Gastroesophageal sphincter (tissue), 4 donors: ENCODE measurements around the gene STH. TPM values are rescaled to one million over a fixed set of nuclear protein-coding genes. Genes with fewer than 3 reads are reported as not detected.

ENCODE experiments used
- ATAC-seq: fragments of 150-250 bp; one replicate; pipeline ENCODE4 v1.9.1; 2016; ENCODE audit warnings: mild to moderate bottlenecking, moderate library complexity
- H3K27ac ChIP-seq, 4 donors: fragments of 200-600 bp; sonication (generic) in 3 of 4; 1 replicate in 3 of 4; 2 replicates in 1 of 4; pipeline ENCODE4 v1.5.1; 2016 to 2019
- H3K27me3 ChIP-seq: fragments of 200-600 bp; sonication (generic); one replicate; pipeline ENCODE4 v1.5.1; 2019
- H3K36me3 ChIP-seq, 2 donors: fragments of 200-600 bp; sonication (generic); one replicate each; pipeline ENCODE4 v1.5.1; 2019; ENCODE audit warnings: control low read depth in 1 of 2
- H3K4me1 ChIP-seq, 3 donors: fragments of 200-600 bp; sonication (generic); 1 replicate in 2 of 3; 2 replicates in 1 of 3; pipeline ENCODE4 v1.5.1; 2016 to 2019; ENCODE audit warnings: control low read depth in 2 of 3
- H3K4me3 ChIP-seq, 2 donors: fragments of 200-600 bp; sonication (generic); one replicate each; pipeline ENCODE4 v1.5.1; 2019; ENCODE audit warnings: mild to moderate bottlenecking in 1 of 2, moderate library complexity in 1 of 2
- H3K9me3 ChIP-seq, 3 donors: fragments of 200-600 bp; sonication (generic); one replicate each; pipeline ENCODE4 v1.5.1; 2017 to 2019; ENCODE audit warnings: control low read depth in 2 of 3
- CTCF ChIP-seq, 4 experiments: fragments of 200-600 bp in 2 of 4; fragments of 450-650 bp in 2 of 4; sonication (generic) in 1 of 4; IDR thresholded peaks; one replicate each; pipeline ENCODE4 v1.5.1; 2017 to 2019; ENCODE audit warnings: antibody characterized with exemption in 4 of 4, mild to moderate bottlenecking in 2 of 4, moderate library complexity in 2 of 4
- EP300 ChIP-seq: sonication (generic); formaldehyde crosslinking; IDR thresholded peaks from one replicate; pipeline ENCODE4 v1.6.1; 2017; ENCODE audit warnings: antibody characterized with exemption, mild to moderate bottlenecking
- POLR2A ChIP-seq, 2 donors: fragments of 450-650 bp; IDR thresholded peaks; one replicate each; pipeline ENCODE4 v1.6.1; 2017; ENCODE audit warnings: antibody characterized with exemption in 2 of 2, mild to moderate bottlenecking in 2 of 2, moderate library complexity in 1 of 2
- POLR2AphosphoS5 ChIP-seq: sonication (generic); formaldehyde crosslinking; IDR thresholded peaks from one replicate; pipeline ENCODE4 v1.6.1; 2017; ENCODE audit warnings: antibody characterized with exemption
- WGBS, 2 donors: methylation state at CpG; one replicate each; pipeline ENCODE4 v1.1.5; 2018; ENCODE audit warnings: low coverage in 1 of 2; 5-methylcytosine and 5-hydroxymethylcytosine counted together
- total RNA-seq, 4 donors: library from RNA; depleted of rRNA; stranded (reverse); fragments of >200 nt; gene quantifications; one replicate each; pipeline ENCODE4 v1.1.0, GENCODE V29; 2016

Gene STH
- total RNA-seq, 4 donors from 2014 or later, result not detected

- no peak for ATAC-seq
- WGBS, 2 donors, result 71 to 83% methylated on average over 4 to 6 of the region's 6 CpGs
- Histone ChIP-seq H3K36me3 (no peaks in the 10 kb centered on the region), H3K9me3 (no peaks in the 10 kb centered on the region), H3K4me3 (no peak overlapping the region), H3K27me3 (peaks cover 27% of the 10 kb centered on the region), H3K4me1 (peaks cover 0 to 19% (median 5%) of the 10 kb centered on the region in 3 donors), H3K27ac (no peak overlapping the region)
- TF ChIP-seq POLR2A (IDR thresholded peaks at IDR 0.05) (no peak), POLR2AphosphoS5 (no peak), CTCF (IDR thresholded peaks at IDR 0.05) (no peak)
These were observed 47.1 kb upstream of the STH start for GRCh38 chr17:45951941-45952340.

- TF ChIP-seq POLR2A (IDR thresholded peaks at IDR 0.05) (no peak), EP300 (no peak), CTCF (IDR thresholded peaks at IDR 0.05) (no peak), POLR2AphosphoS5 (no peak)
- peaks cover 0 to 16% (median 5%) of the 10 kb centered on the region in 3 donors for H3K4me1 ChIP-seq
- no peaks in the 10 kb centered on the region for H3K9me3 ChIP-seq
- WGBS, 2 donors, result 100% methylated on average over 1 of the region's 6 CpGs
- H3K36me3 ChIP-seq, result no peaks in the 10 kb centered on the region
- ATAC-seq, result no peak
- peaks cover 27% of the 10 kb centered on the region for H3K27me3 ChIP-seq
- H3K4me3 ChIP-seq, result no peak overlapping the region
- H3K27ac ChIP-seq, result no peak overlapping the region
These were observed 46.2 kb upstream of the STH start for GRCh38 chr17:45952814-45953320.

GRCh38 chr17:45953561-45953960 is 45.5 kb upstream of the STH start:
- whole genome bisulfite sequencing, 2 donors, result 81 to 100% methylated on average over 2 of the region's 2 CpGs
- TF ChIP-seq POLR2AphosphoS5 (no peak), CTCF (IDR thresholded peaks at IDR 0.05) (no peak), EP300 (no peak), POLR2A (IDR thresholded peaks at IDR 0.05) (no peak)
- ATAC-seq, result no peak

GRCh38 chr17:45954914-45955313 is 44.1 kb upstream of the STH start:
- WGBS, 2 donors, result 71% methylated on average over 10 to 11 of the region's 11 CpGs
- no peak for ATAC-seq

More at GRCh38 chr17:45953561-45953960, 45.5 kb upstream of the STH start:
- no peaks in the 10 kb centered on the region for H3K36me3 ChIP-seq
- H3K4me3 ChIP-seq, result no peak overlapping the region
- H3K4me1 ChIP-seq, result peaks cover 0 to 12% (median 5%) of the 10 kb centered on the region in 3 donors
- H3K27me3 ChIP-seq, result peaks cover 27% of the 10 kb centered on the region
- no peaks in the 10 kb centered on the region for H3K9me3 ChIP-seq
- no peak overlapping the region for H3K27ac ChIP-seq

More at GRCh38 chr17:45954914-45955313, 44.1 kb upstream of the STH start:
- Histone ChIP-seq H3K4me1 (no peaks in the 10 kb centered on the region), H3K27ac (no peak overlapping the region), H3K4me3 (no peak overlapping the region), H3K36me3 (no peaks in the 10 kb centered on the region), H3K27me3 (peaks cover 25% of the 10 kb centered on the region), H3K9me3 (no peaks in the 10 kb centered on the region)
- TF ChIP-seq CTCF (IDR thresholded peaks at IDR 0.05) (no peak), POLR2AphosphoS5 (no peak), POLR2A (IDR thresholded peaks at IDR 0.05) (no peak), EP300 (no peak)
